Muscle layer of duodenum (tissue), 2 donors: ENCODE data around the gene LPCAT2.

Source experiments
- H3K27ac ChIP-seq: one replicate; pipeline ENCODE4 v1.7.0; 2013; ENCODE audit warnings: mild to moderate bottlenecking, low read length
- H3K27me3 ChIP-seq: one replicate; pipeline ENCODE4 v1.7.0; 2013; ENCODE audit warnings: low read depth, mild to moderate bottlenecking, control low read depth, low read length
- H3K36me3 ChIP-seq, 2 donors: one replicate each; pipeline ENCODE4 v1.7.0; 2013; ENCODE audit warnings: low read length in 2 of 2, control low read depth in 1 of 2, mild to moderate bottlenecking in 1 of 2; ENCODE audit not compliant: insufficient read depth in 2 of 2, control insufficient read depth in 1 of 2
- H3K4me1 ChIP-seq, 2 donors: one replicate each; pipeline ENCODE4 v1.7.0; 2013; ENCODE audit warnings: low read length in 2 of 2, mild to moderate bottlenecking in 2 of 2, control low read depth in 1 of 2, moderate library complexity in 1 of 2; ENCODE audit not compliant: insufficient read depth in 2 of 2, control insufficient read depth in 1 of 2
- H3K4me3 ChIP-seq, 2 donors: one replicate each; pipeline ENCODE4 v1.7.0; 2013; ENCODE audit warnings: low read length in 2 of 2, low read depth in 1 of 2, mild to moderate bottlenecking in 1 of 2
- H3K9me3 ChIP-seq, 2 donors: one replicate each; pipeline ENCODE4 v1.7.0; 2013; ENCODE audit warnings: low read length in 2 of 2, control low read depth in 1 of 2, mild to moderate bottlenecking in 1 of 2; ENCODE audit not compliant: control insufficient read depth in 1 of 2
- donor health status: healthy.

The LPCAT2 gene

DNA sequence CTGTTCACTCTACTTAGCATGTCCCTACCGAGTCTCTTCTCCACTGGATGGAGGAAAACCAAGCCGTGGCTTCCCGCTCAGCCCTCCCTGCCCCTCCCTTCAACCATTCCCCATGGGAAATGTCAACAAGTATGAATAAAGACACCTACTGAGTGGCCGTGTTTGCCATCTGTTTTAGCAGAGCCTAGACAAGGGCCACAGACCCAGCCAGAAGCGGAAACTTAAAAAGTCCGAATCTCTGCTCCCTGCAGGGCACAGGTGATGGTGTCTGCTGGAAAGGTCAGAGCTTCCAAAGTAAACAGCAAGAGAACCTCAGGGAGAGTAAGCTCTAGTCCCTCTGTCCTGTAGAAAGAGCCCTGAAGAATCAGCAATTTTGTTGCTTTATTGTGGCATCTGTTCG lies 2.8 kb upstream of the LPCAT2 start:
- H3K27ac ChIP-seq = no peak overlapping the region
- no peaks in the 10 kb centered on the region for H3K27me3 ChIP-seq
- H3K4me3 ChIP-seq = no peak overlapping the region
- peaks cover 14 to 40% of the 10 kb centered on the region in 2 donors for H3K4me1 ChIP-seq
- H3K9me3 ChIP-seq = no peaks in the 10 kb centered on the region
- peaks cover 6 to 7% of the 10 kb centered on the region in 2 donors for H3K36me3 ChIP-seq

DNA sequence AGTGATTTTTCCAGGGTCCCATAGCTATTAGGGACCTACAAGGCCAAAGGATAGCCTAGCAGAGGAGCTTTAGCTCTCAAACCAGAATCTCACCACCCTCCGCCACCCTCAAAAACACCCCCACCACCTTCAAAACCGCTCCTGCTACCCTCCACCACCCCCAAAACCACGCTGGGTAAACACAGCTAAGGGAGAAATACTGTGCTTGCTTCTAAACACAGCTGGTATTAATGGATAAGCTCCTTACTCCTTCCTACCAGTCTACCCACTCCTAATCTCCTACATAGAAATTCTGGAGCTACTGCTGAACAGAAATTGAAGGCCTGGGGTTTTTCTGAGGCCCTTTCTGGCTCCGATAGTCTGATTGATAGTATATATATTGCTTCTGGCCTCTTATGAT lies 2.2 kb upstream of the LPCAT2 start:
- Histone ChIP-seq H3K4me1 (peaks cover 9 to 34% of the 10 kb centered on the region in 2 donors), H3K9me3 (no peaks in the 10 kb centered on the region), H3K27ac (no peak overlapping the region), H3K27me3 (no peaks in the 10 kb centered on the region), H3K4me3 (no peak overlapping the region), H3K36me3 (peaks cover 6 to 7% of the 10 kb centered on the region in 2 donors)

DNA sequence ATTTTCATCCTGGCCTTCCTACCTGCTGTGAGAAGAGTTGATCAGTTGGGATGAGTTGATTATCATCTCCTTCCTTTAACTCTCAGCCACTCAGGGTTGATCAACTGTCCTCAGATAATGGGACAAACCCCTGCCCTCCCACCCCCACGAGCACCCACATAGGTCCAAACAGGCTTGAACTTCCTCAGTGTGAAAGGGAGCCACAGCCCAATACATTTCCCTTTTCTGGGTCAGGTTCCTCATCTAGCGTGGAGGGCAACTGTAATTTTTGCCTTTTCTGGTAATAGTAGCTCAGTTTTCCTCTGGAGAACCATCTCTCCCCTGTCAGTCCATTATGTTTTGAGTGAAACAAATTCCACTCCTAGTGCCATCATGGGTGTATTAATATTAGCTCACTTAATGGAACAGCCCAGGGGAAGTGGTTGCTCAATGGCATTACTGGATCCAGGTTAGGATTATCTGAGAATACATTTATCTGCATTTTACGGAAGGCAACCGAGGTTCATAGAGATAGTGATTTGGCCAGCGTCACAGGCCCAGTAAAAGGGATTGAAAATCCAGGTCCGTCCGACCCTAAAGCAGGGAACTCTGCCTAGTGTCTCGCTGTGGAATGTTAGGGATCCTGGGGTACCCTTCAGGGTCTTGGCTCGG lies 476 bp upstream of the LPCAT2 start:
- Histone ChIP-seq H3K4me3 (peak overlapping the region; percentile 63 to 91), H3K27me3 (no peaks in the 10 kb centered on the region), H3K4me1 (peaks cover 0 to 17% of the 10 kb centered on the region in 2 donors), H3K9me3 (peaks cover 0 to 4% of the 10 kb centered on the region in 2 donors), H3K27ac (no peak overlapping the region), H3K36me3 (peaks cover 6 to 12% of the 10 kb centered on the region in 2 donors)

DNA sequence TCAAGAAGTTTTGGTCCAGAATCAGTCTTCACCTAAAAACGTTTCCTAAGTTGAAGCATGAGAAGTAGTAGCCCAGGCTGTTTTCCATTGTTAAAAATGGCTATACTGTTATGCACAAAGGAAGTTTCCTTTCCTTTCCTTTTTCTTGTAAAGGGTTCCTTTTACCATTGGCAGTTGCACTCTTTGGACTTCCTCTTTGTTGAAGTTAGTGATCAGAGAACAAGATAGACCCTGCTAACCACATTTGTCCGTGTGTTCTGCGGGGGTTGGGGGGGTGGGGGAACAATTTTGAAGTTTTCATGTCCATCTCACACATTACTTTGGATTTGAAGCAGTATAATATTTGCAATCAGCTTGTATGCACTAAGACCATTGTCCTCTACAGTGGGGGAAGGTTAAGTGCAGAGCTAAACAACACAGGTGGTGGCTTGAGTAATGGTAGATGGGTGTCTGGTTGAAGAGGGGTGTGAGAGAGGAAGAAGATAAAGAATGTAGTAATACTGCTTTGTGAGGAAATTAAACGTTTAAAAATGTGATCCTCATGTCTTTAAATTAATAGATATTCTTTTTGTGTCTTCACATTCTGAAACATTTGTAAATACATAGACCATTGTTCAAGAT lies 1.4 kb downstream of the LPCAT2 start:
- H3K36me3 ChIP-seq = peaks cover 6 to 12% of the 10 kb centered on the region in 2 donors
- H3K27me3 ChIP-seq = no peaks in the 10 kb centered on the region
- peak overlapping the region; percentile 63 to 91 for H3K4me3 ChIP-seq
- H3K4me1 ChIP-seq = peaks cover 0 to 12% of the 10 kb centered on the region in 2 donors
- H3K27ac ChIP-seq = no peak overlapping the region
- H3K9me3 ChIP-seq = peaks cover 0 to 4% of the 10 kb centered on the region in 2 donors

DNA sequence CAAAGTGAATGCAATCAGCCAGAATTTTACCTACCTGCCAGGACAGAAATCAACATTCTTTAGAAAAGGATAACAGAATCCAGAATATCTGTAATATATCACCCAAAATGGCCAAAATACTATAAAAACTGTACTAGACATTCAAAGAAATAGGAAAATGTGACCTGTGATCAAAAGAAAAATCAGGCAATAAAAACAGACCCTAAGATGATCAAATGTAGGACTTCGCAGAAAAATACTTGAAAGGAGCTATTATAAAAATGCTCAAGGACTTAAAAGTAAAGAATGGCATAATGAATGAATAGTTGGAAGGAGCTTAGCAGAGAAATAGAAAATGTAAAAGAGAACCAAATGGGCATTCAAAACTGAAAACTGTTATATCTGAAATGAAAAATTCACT lies 4.1 kb downstream of the LPCAT2 start:
- H3K27me3 ChIP-seq = no peaks in the 10 kb centered on the region
- H3K4me3 ChIP-seq = no peak overlapping the region
- peaks cover 0 to 5% of the 10 kb centered on the region in 2 donors for H3K36me3 ChIP-seq
- H3K4me1 ChIP-seq = peaks cover 0 to 12% of the 10 kb centered on the region in 2 donors
- H3K9me3 ChIP-seq = peaks cover 0 to 9% of the 10 kb centered on the region in 2 donors
- no peak overlapping the region for H3K27ac ChIP-seq

DNA sequence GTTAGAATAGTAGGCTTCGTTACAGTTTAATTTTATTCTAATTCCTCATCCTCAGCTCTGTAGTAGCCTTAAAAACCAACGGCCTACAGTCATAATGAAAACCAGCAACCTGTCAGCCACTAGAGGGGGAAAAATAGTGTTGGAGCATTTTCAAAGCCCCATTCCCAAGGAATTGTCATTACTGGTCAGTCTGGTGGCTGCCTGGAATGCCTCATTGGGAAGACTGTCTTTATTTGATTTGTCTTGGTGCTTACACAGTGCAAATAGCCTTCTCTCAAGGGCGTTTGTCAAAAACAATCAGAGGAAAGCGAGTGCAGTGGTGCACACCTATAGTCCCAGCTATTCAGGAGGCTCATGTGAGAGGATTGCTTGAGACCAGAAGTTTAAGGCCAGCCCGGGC lies 4.7 kb downstream of the LPCAT2 start:
- peaks cover 0 to 10% of the 10 kb centered on the region in 2 donors for H3K4me1 ChIP-seq
- H3K27me3 ChIP-seq = no peaks in the 10 kb centered on the region
- peaks cover 0 to 5% of the 10 kb centered on the region in 2 donors for H3K36me3 ChIP-seq
- no peak overlapping the region for H3K27ac ChIP-seq
- H3K4me3 ChIP-seq = no peak overlapping the region
- peaks cover 0 to 9% of the 10 kb centered on the region in 2 donors for H3K9me3 ChIP-seq

DNA sequence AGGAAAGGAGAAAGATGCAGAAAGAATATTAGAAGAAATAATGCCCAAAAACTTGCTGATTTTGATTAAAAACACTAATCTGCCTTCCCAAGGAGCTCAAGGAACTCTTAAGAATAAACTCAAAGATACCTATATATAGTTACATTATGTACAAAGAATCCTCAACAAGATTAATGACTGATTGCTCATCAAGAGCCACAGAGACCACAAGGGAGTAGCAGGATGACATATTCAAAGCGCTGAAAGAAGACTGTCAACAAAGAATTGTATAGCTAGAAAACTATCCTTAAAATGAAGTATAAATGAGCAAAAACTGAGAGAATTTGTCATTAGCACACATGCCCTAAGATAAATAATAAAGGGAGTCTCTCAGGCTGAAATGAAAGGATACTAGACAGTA lies 6.2 kb downstream of the LPCAT2 start:
- Histone ChIP-seq H3K27me3 (no peaks in the 10 kb centered on the region), H3K4me3 (no peak overlapping the region), H3K4me1 (no peaks in the 10 kb centered on the region), H3K27ac (no peak overlapping the region), H3K36me3 (peaks cover 0 to 5% of the 10 kb centered on the region in 2 donors), H3K9me3 (peaks cover 0 to 9% of the 10 kb centered on the region in 2 donors)

DNA sequence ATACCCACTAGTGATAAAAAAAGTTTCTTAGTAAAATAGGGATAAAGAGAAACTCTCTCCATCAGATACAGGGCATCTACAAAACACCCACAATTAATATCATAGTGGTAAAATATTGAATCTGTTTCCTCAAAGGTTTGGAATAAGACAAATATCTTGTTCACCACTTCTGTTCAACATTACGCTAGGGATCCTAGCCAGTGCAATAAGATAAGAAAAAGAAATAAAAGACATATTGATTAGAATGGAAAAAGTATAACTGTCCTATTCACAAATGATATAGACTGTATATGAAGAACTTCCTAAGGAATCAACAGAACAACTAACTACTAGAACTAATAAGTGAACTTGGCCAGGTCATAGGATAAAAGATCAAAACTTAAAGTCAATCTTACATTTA lies 12.9 kb downstream of the LPCAT2 start:
- no peak overlapping the region for H3K4me3 ChIP-seq
- no peaks in the 10 kb centered on the region for H3K36me3 ChIP-seq
- H3K27ac ChIP-seq = no peak overlapping the region
- no peaks in the 10 kb centered on the region for H3K4me1 ChIP-seq
- H3K9me3 ChIP-seq = peaks cover 0 to 4% of the 10 kb centered on the region in 2 donors
- H3K27me3 ChIP-seq = no peaks in the 10 kb centered on the region

DNA sequence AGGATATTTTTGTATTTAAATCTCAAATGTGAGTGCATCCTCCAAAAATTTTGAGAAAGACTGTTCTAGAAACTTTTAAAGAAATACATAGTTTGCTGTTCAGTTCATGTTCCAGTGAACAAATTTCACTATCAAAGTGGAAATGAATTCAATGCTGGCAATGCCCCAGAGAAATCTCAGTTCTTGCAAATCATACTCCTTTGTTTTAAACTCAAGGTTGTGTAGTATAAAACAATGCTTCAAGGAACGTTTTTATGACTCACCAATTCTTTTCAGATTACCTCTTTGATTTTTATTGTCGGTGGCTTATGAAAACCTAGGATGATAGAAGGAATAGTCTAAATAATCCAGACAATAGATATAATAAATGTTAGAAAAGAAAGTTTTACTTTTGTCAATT lies 17.6 kb downstream of the LPCAT2 start:
- Histone ChIP-seq H3K27ac (no peak overlapping the region), H3K36me3 (peaks cover 0 to 4% of the 10 kb centered on the region in 2 donors), H3K4me1 (no peaks in the 10 kb centered on the region)

DNA sequence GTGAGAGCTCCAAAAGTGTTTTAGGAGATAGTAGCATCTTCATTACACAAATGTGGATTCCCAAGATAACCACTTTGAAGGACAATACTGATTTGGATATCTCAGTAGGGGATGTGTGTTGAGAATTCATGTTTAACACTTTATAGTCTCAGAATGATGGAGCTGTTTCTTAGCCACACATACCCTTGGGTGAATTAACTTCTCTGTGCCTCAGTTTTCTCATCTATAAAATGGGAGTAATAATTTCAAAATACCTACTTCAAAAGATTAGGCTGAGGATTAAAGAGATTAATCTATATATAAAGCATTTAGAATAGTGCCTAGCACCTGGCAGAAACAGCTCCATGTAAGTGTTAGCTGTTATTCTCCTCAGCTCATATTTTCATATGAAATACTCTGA lies 19.0 kb downstream of the LPCAT2 start:
- Histone ChIP-seq H3K4me1 (no peaks in the 10 kb centered on the region), H3K36me3 (peaks cover 0 to 4% of the 10 kb centered on the region in 2 donors), H3K4me3 (no peak overlapping the region), H3K27me3 (no peaks in the 10 kb centered on the region), H3K9me3 (no peaks in the 10 kb centered on the region), H3K27ac (no peak overlapping the region)

More for the DNA sequence above, 17.6 kb downstream of the LPCAT2 start:
- Histone ChIP-seq H3K27me3 (no peaks in the 10 kb centered on the region), H3K9me3 (no peaks in the 10 kb centered on the region), H3K4me3 (no peak overlapping the region)

DNA sequence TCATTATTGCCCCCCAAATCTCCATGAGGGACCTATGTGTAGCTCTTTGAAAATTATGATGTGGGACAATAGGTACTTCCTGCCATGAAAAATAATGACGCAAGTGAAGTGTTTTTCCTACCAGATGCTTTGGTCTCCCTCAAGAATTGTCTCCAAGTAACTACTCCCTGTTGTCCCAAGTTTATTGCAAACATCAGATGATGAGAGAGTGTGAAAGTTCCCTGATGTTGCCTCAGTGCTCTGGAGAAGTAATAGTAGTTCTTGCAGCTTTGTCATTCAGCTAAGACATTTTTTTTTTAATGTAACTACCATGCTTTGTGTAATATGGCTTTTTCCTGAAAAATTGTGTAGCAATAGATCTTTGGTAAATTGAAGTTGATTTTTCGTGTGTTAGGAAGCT lies 20.1 kb downstream of the LPCAT2 start:
- Histone ChIP-seq H3K36me3 (peaks cover 0 to 4% of the 10 kb centered on the region in 2 donors), H3K27ac (no peak overlapping the region), H3K27me3 (no peaks in the 10 kb centered on the region), H3K4me1 (no peaks in the 10 kb centered on the region), H3K9me3 (no peaks in the 10 kb centered on the region), H3K4me3 (no peak overlapping the region)
